SK-N-SH (cell line): ENCODE results near the gene SOD3. TPM values are rescaled to one million over a fixed set of nuclear protein-coding genes. Genes with fewer than 3 reads are reported as not detected.

Experiments
- CTCF ChIA-PET: fragments of 300-600, 350-600 bp; formaldehyde crosslinking; extraction: SDS; loops from one replicate; lab custom pipeline; 2021; lab: Yijun Ruan, JAX
- POLR2A ChIA-PET: fragments of 350-600 bp; sonication (Branson Sonifier 250); formaldehyde crosslinking; extraction: SDS; loops from one replicate; lab custom pipeline; 2020; ENCODE audit warnings: antibody characterized with exemption, inconsistent platforms; lab: Yijun Ruan, JAX
- DNase-seq: peaks from one replicate; pipeline ENCODE4 v3.0.0; 2012
- H2AFZ ChIP-seq: fragments of 200-600 bp; sonication (generic); 2 replicates; pipeline ENCODE4 v1.8.1; 2016; ENCODE audit warnings: antibody characterized with exemption, mild to moderate bottlenecking, low read depth
- H3F3A ChIP-seq: fragments of 200-600 bp; sonication (generic); replicated peaks from 2 replicates; pipeline ENCODE3; 2016; ENCODE audit warnings: antibody characterized with exemption, mild to moderate bottlenecking; ENCODE audit not compliant: insufficient read depth
- H3K27ac ChIP-seq, 2 experiments: fragments of 200-500 bp in 1 of 2; fragments of 200-600 bp in 1 of 2; sonication (Bioruptor generic) in 1 of 2; sonication (generic), shearing (Covaris generic) in 1 of 2; 2 replicates each; pipeline versions ENCODE4 v1.5.1 to v1.6.1; 2014 to 2016; ENCODE audit warnings: low read depth in 2 of 2, inconsistent platforms in 1 of 2, low read length in 1 of 2, mild to moderate bottlenecking in 1 of 2, mixed read lengths in 1 of 2
- H3K27me3 ChIP-seq: fragments of 200-600 bp; sonication (generic), shearing (Covaris generic); 2 replicates; pipeline ENCODE4 v1.6.1; 2016; ENCODE audit warnings: mixed run types; ENCODE audit not compliant: insufficient read depth
- H3K36me3 ChIP-seq, 2 experiments: fragments of 200-500 bp in 1 of 2; fragments of 200-600 bp in 1 of 2; sonication (Bioruptor generic) in 1 of 2; sonication (generic) in 1 of 2; replicated peaks in 1 of 2; 2 replicates each; pipeline versions ENCODE3 to v1.5.1; 2014 to 2016; ENCODE audit warnings: low read length in 1 of 2, mild to moderate bottlenecking in 1 of 2; ENCODE audit not compliant: insufficient read depth in 2 of 2, control insufficient read depth in 1 of 2
- H3K4me1 ChIP-seq, 2 experiments: fragments of 200-500 bp in 1 of 2; fragments of 200-600 bp in 1 of 2; sonication (Bioruptor generic) in 1 of 2; sonication (generic), shearing (Covaris generic) in 1 of 2; 2 replicates each; pipeline versions ENCODE4 v1.5.1 to v1.6.1; 2014 to 2016; ENCODE audit warnings: low read depth in 1 of 2, low read length in 1 of 2, mixed run types in 1 of 2; ENCODE audit not compliant: insufficient read depth in 2 of 2, control insufficient read depth in 1 of 2
- H3K4me2 ChIP-seq: fragments of 200-600 bp; sonication (generic), shearing (Covaris generic); 2 replicates; pipeline ENCODE4 v1.6.1; 2017; ENCODE audit warnings: mixed run types
- H3K4me3 ChIP-seq, 2 experiments: fragments of 200-500 bp in 1 of 2; fragments of 200-600 bp in 1 of 2; sonication (Bioruptor generic) in 1 of 2; sonication (generic), shearing (Covaris generic) in 1 of 2; 2 replicates each; pipeline versions ENCODE4 v1.5.1 to v1.8.1; 2014 to 2016; ENCODE audit warnings: low read depth in 2 of 2, inconsistent platforms in 1 of 2, low read length in 1 of 2, mild to moderate bottlenecking in 1 of 2, mixed read lengths in 1 of 2, moderate library complexity in 1 of 2
- H3K79me2 ChIP-seq: fragments of 200-600 bp; sonication (generic); 2 replicates; pipeline ENCODE4 v1.8.1; 2017; ENCODE audit warnings: mild to moderate bottlenecking; ENCODE audit not compliant: insufficient read depth
- H3K9ac ChIP-seq: fragments of 200-600 bp; sonication (generic); 2 replicates; pipeline ENCODE4 v1.6.1; 2017; ENCODE audit warnings: mixed run types
- H3K9me2 ChIP-seq: fragments of 200-600 bp; sonication (generic); 2 replicates; pipeline ENCODE4 v1.6.1; 2017; ENCODE audit warnings: mixed run types
- H3K9me3 ChIP-seq: fragments of 200-600 bp; sonication (generic); 2 replicates; pipeline ENCODE4 v1.6.1; 2017; ENCODE audit warnings: mixed run types, mild to moderate bottlenecking, moderate library complexity
- H4K20me1 ChIP-seq: fragments of 200-600 bp; sonication (generic); 2 replicates; pipeline ENCODE4 v1.6.1; 2017; ENCODE audit warnings: mild to moderate bottlenecking, mixed run types; ENCODE audit not compliant: insufficient read depth
- CTCF ChIP-seq: fragments of 200-600 bp; sonication (generic); IDR thresholded peaks from 2 replicates; pipeline ENCODE4 v1.6.1; 2017; ENCODE audit warnings: antibody characterized with exemption, mild to moderate bottlenecking, moderate library complexity
- EZH2phosphoT487 ChIP-seq: fragments of 200-600 bp; sonication (generic); IDR thresholded peaks from 2 replicates; pipeline ENCODE4 v1.6.1; 2017; ENCODE audit warnings: low read depth, mixed run types, mild to moderate bottlenecking, antibody characterized with exemption, moderate library complexity, borderline replicate concordance
- FOSL2 ChIP-seq: IDR thresholded peaks from 2 replicates; pipeline ENCODE4 v1.4.0; 2012; ENCODE audit warnings: low read depth, mild to moderate bottlenecking, moderate library complexity, borderline replicate concordance
- GABPA ChIP-seq: IDR thresholded peaks from 2 replicates; pipeline ENCODE4 v1.4.0; 2012; ENCODE audit warnings: low read depth, mild to moderate bottlenecking
- GATA2 ChIP-seq: sonication (generic); formaldehyde crosslinking; IDR thresholded peaks from 2 replicates; pipeline ENCODE4 v1.5.0; 2020; ENCODE audit warnings: mild to moderate bottlenecking, missing genetic modification reagents
- MEF2A ChIP-seq: IDR thresholded peaks from 2 replicates; pipeline ENCODE4 v1.4.0; 2012; ENCODE audit warnings: low read depth, borderline replicate concordance
- NRF1 ChIP-seq: IDR thresholded peaks from 2 replicates; pipeline ENCODE4 v1.6.1; 2012; ENCODE audit warnings: low read depth, mild to moderate bottlenecking, low read length
- RCOR1 ChIP-seq: fragments of 150-350 bp; IDR thresholded peaks from 2 replicates; pipeline ENCODE4 v1.6.1; 2017; ENCODE audit warnings: antibody characterized with exemption, low read length
- RFX5 ChIP-seq: IDR thresholded peaks from 2 replicates; pipeline ENCODE4 v1.6.1; 2012; ENCODE audit warnings: mild to moderate bottlenecking, improper control_type of control experiment, low read length
- RXRA ChIP-seq: IDR thresholded peaks from 2 replicates; pipeline ENCODE4 v1.4.0; 2012; ENCODE audit warnings: low read depth, mild to moderate bottlenecking, borderline replicate concordance
- SIN3A ChIP-seq: IDR thresholded peaks from 2 replicates; pipeline ENCODE4 v1.6.1; 2012; ENCODE audit warnings: low read depth, mild to moderate bottlenecking, low read length, moderate library complexity, borderline replicate concordance
- SMC3 ChIP-seq: IDR thresholded peaks from 2 replicates; pipeline ENCODE4 v1.6.1; 2012; ENCODE audit warnings: low read depth, low read length, improper control_type of control experiment
- TAF1 ChIP-seq: IDR thresholded peaks from 2 replicates; pipeline ENCODE4 v1.6.1; 2012; ENCODE audit warnings: low read depth, mild to moderate bottlenecking, low read length, moderate library complexity, borderline replicate concordance
- TEAD4 ChIP-seq: IDR thresholded peaks from 2 replicates; pipeline ENCODE4 v1.4.0; 2012; ENCODE audit warnings: mild to moderate bottlenecking, borderline replicate concordance; ENCODE audit not compliant: insufficient read depth
- YY1 ChIP-seq: IDR thresholded peaks from 2 replicates; pipeline ENCODE4 v1.4.0; 2012; ENCODE audit warnings: low read depth, mild to moderate bottlenecking
- WGBS: methylation state at CpG from one replicate; pipeline ENCODE4 v1.1.6; 2017; ENCODE audit warnings: low lambda C conversion rate; 5-methylcytosine and 5-hydroxymethylcytosine counted together
- polyA plus RNA-seq, 3 experiments: library from polyadenylated mRNA; depleted of rRNA; stranded (reverse); fragments of >200 nt; gene quantifications; 2 replicates each; pipeline ENCODE4 v1.2.3, GENCODE V29; 2012
- TF ChIP-seq, protein P1 (sequence below): IDR thresholded peaks from 2 replicates; pipeline ENCODE4 v1.4.0; 2012; ENCODE audit warnings: low read depth, borderline replicate concordance
- TF ChIP-seq, protein P2 (sequence below): IDR thresholded peaks from 2 replicates; pipeline ENCODE4 v1.4.0; 2012; ENCODE audit warnings: low read depth, borderline replicate concordance
- TF ChIP-seq, protein P3 (sequence below): fragments of 150-350 bp; IDR thresholded peaks from 2 replicates; pipeline ENCODE4 v1.6.1; 2016; ENCODE audit warnings: mild to moderate bottlenecking, low read depth, low read length
- TF ChIP-seq, protein P4 (sequence below): IDR thresholded peaks from 2 replicates; pipeline ENCODE4; 2012

SOD3 gene
- polyA plus RNA-seq, 1 of the 3 experiments (the other 2 are of a cell fraction): 21.6 TPM

DNA sequence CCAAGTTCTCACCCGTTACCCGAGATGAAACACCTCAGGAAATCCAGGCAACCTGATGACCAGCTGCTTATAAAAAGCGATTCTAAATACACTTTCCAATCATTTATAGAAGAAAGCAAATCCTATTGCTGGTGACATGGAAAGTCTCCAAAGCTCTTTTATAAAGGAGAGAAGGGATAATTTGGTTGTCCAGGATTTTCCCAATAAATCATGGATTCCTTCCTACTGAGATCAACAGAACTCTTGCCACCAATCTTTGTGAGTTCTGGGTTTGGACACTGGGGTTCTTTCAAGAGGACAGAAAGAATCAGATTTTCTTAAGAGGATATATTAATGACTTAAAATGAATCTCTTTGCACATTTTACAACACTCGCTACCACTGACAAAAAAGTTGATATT is 24.7 kb upstream of the SOD3 start:
- 52% methylated on average over 4 of the region's 4 CpGs for WGBS
- Histone ChIP-seq H3K27ac (peak overlapping the region in 1 of 2 experiments; percentile 94; a peak in 2 of 4 replicates), H3K36me3 (no peaks in the 10 kb centered on the region), H3F3A (peaks cover 15% of the 10 kb centered on the region), H3K79me2 (no peaks in the 10 kb centered on the region), H3K9me2 (no peaks in the 10 kb centered on the region), H3K9ac (peak overlapping the region; percentile 20; the same call in 1 of the 2 replicates), H3K4me3 (no peak overlapping the region), H3K9me3 (no peaks in the 10 kb centered on the region), H3K27me3 (no peaks in the 10 kb centered on the region), H3K4me2 (peak overlapping the region; percentile 35; the same call in 1 of the 2 replicates), H4K20me1 (no peaks in the 10 kb centered on the region), H2AFZ (peak overlapping the region; percentile 7; the same call in 1 of the 2 replicates), H3K4me1 (peaks cover 0 to 21% of the 10 kb centered on the region in 2 experiments; a peak in 2 of 4 replicates)
- ChIA-PET CTCF (no interaction called here), POLR2A (no interaction called here)
- TF ChIP-seq RFX5 (no peak), SIN3A (no peak), EZH2phosphoT487 (no peak), FOSL2 (no peak)
- DNase-seq: no peak

GRCh38 chr4:24771241-24771640 is 24.1 kb upstream of the SOD3 start:
- H3K4me3 ChIP-seq: no peak overlapping the region

More at GRCh38 chr4:24771241-24771640, 24.1 kb upstream of the SOD3 start:
- no peaks in the 10 kb centered on the region for H3K27me3 ChIP-seq
- H2AFZ ChIP-seq: no peak overlapping the region
- 75% methylated on average over 4 of the region's 4 CpGs for WGBS
- H3K4me2 ChIP-seq: no peak overlapping the region
- H3K4me1 ChIP-seq: peaks cover 0 to 21% of the 10 kb centered on the region in 2 experiments; a peak in 2 of 4 replicates
- H4K20me1 ChIP-seq: no peaks in the 10 kb centered on the region
- no peaks in the 10 kb centered on the region for H3K36me3 ChIP-seq
- H3K79me2 ChIP-seq: no peaks in the 10 kb centered on the region
- TF ChIP-seq CTCF: no peak
- TF ChIP-seq, protein P1, sequence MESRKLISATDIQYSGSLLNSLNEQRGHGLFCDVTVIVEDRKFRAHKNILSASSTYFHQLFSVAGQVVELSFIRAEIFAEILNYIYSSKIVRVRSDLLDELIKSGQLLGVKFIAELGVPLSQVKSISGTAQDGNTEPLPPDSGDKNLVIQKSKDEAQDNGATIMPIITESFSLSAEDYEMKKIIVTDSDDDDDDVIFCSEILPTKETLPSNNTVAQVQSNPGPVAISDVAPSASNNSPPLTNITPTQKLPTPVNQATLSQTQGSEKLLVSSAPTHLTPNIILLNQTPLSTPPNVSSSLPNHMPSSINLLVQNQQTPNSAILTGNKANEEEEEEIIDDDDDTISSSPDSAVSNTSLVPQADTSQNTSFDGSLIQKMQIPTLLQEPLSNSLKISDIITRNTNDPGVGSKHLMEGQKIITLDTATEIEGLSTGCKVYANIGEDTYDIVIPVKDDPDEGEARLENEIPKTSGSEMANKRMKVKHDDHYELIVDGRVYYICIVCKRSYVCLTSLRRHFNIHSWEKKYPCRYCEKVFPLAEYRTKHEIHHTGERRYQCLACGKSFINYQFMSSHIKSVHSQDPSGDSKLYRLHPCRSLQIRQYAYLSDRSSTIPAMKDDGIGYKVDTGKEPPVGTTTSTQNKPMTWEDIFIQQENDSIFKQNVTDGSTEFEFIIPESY: no peak
- TF ChIP-seq RCOR1: no peak
- TF ChIP-seq SMC3: no peak
- TF ChIP-seq YY1: no peak
- no peak for TF ChIP-seq TEAD4
- TF ChIP-seq, protein P2, sequence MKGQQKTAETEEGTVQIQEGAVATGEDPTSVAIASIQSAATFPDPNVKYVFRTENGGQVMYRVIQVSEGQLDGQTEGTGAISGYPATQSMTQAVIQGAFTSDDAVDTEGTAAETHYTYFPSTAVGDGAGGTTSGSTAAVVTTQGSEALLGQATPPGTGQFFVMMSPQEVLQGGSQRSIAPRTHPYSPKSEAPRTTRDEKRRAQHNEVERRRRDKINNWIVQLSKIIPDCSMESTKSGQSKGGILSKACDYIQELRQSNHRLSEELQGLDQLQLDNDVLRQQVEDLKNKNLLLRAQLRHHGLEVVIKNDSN: no peak
- TF ChIP-seq GATA2: no peak
- TF ChIP-seq RXRA: no peak
- TF ChIP-seq, protein P3, sequence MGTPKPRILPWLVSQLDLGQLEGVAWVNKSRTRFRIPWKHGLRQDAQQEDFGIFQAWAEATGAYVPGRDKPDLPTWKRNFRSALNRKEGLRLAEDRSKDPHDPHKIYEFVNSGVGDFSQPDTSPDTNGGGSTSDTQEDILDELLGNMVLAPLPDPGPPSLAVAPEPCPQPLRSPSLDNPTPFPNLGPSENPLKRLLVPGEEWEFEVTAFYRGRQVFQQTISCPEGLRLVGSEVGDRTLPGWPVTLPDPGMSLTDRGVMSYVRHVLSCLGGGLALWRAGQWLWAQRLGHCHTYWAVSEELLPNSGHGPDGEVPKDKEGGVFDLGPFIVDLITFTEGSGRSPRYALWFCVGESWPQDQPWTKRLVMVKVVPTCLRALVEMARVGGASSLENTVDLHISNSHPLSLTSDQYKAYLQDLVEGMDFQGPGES: no peak
- TF ChIP-seq MEF2A: no peak
- no peak for TF ChIP-seq TAF1
- no peak for TF ChIP-seq NRF1
- TF ChIP-seq GABPA: no peak
- TF ChIP-seq, protein P4, sequence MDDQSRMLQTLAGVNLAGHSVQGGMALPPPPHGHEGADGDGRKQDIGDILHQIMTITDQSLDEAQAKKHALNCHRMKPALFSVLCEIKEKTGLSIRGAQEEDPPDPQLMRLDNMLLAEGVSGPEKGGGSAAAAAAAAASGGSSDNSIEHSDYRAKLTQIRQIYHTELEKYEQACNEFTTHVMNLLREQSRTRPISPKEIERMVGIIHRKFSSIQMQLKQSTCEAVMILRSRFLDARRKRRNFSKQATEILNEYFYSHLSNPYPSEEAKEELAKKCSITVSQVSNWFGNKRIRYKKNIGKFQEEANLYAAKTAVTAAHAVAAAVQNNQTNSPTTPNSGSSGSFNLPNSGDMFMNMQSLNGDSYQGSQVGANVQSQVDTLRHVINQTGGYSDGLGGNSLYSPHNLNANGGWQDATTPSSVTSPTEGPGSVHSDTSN: no peak
- no peaks in the 10 kb centered on the region for H3K9me2 ChIP-seq
- ChIA-PET CTCF (no interaction called here), POLR2A (no interaction called here)
- H3K9ac ChIP-seq: no peak overlapping the region
- no peak for DNase-seq
- peaks cover 15% of the 10 kb centered on the region for H3F3A ChIP-seq
- peak overlapping the region in 1 of 2 experiments; percentile 94; a peak in 2 of 4 replicates for H3K27ac ChIP-seq
- H3K9me3 ChIP-seq: no peaks in the 10 kb centered on the region
